GM18526 (cell line): ENCODE results near the gene SRGAP3.

ENCODE experiments used
- POLR2A ChIP-seq: IDR thresholded peaks from 3 replicates; pipeline ENCODE4 v1.6.1; 2011; ENCODE audit not compliant: insufficient read length; ENCODE audit errors: extremely low read depth

The SRGAP3 gene

DNA sequence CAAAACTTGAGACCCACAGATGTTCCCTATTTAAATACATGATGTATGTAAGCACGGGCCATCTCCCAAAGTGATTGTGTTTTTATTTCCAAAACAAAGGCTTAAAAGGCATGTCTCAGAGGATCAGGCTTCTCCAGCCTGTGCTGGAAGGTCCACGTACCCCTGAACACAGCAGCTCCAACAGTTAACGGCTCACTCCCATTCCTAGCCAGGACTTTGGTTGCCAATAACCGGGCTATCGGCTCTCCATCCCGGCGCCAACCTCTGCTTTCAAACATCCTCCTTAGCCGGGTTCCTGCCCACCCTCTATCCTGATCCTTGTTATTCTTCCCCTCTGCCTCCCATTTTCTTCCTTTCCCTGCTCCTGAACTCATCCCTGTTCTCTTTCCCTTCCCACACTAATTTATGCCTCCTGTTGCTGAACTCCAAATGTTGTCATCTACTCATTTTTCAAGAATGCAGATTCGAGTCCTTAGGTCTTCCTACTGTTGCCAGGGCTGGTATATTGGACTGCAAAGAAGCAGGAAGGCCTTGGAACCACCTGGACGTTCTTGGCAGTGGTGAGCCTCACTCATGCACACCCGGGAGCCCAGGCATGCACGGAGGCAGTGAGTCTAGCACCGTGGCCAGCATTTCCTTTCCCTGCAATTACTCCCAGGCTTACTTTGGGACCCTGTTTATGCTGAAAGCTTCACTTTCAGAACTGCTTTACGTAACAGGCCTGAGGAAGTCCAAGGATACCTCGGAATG, 157.8 kb downstream of the SRGAP3 start:
- no peak for TF ChIP-seq POLR2A

DNA sequence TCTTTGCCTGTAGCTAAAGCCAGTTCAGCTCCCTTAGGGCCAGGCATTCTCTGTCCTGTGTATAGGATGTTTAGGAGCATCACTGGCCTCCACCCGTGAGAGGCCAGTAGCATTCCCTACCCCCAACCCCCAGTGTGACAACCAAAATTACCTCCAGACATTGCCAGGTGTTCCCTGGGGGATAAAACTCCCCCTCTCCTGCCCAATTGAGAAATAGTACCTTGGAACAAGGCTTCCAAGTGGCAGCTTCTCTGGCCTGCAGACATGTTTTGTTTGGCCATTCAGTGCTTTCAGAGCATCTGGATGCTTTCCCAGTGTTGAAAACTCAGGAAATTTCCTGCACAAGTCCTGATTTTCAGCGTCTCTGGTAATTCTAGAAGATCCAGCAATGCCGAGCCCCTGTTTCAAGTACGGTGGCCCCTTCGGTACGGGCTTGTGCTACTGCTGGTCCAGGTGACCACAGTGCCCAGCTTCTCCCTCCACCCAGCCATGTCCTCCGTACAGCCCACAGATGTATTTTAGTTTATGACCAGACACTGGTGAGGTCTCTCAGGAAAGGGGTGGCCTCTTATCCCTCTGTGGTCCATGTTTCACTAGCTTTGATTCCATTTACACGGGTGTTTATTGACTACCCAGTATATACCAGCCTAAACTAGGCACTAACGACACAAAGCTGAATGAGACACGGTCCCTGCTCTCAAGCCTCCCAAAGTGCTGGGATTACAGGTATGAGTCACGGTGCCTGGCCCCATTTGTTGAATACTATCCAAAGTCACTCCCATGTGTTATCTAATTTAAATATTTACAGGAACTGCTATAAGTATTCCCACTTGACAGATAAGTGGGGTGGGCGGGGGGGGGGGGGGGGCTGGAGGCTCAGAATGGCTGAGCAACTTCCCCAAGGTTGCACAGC, 160.7 kb downstream of the SRGAP3 start:
- TF ChIP-seq POLR2A: no peak

DNA sequence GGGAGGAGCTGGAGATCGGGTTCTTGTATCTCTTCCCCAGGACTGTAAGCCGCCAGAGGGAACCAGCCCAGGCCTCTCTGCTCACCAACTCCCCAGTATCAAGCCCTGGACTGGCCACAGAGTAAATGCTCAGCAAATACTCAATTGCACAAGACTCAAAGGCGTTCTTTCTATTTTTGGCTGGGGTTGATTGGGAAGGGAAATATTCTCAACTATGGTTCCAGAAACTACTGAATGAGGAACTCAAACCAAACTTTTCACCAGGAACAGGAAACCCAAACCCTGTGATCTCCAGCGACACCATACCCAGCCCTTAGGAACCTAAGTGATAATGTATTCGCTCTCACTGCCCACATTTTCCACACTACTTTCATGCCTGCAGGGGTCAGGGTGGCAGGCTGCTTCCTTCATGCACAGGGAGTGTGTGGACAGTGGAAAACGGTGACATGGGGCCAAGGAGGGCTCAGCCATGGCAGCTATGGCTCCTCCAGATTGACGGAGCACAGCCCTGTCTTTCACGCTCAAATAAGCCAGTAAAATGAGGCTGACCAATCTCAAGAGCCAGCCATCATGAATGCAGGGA, 161.5 kb downstream of the SRGAP3 start:
- TF ChIP-seq POLR2A: no peak

GRCh38 chr3:9081184-9081818, 168.1 kb downstream of the SRGAP3 start:
- no peak for TF ChIP-seq POLR2A

- TF ChIP-seq POLR2A: no peak
These were observed 169.3 kb downstream of the SRGAP3 start for GRCh38 chr3:9080163-9080562.

DNA sequence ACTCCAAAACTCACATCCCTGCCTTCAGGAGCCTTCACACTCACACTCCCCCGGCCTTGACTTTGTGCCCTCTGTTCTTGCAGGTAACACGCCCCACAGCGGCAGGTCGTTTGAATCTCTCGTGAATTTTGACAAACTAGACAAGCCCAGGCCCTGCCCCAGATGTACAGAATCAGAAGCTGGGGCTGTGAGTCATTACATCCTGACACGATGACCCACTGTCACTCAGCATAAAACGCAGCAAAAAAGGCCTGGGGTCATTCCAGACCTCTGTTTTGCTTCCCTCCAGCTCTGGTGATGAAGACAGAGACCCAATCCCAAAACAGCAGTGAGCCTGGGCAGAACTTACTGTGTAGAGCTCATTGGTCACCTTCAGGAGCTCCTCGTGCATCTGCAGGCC, 169.8 kb downstream of the SRGAP3 start:
- TF ChIP-seq POLR2A: no peak

DNA sequence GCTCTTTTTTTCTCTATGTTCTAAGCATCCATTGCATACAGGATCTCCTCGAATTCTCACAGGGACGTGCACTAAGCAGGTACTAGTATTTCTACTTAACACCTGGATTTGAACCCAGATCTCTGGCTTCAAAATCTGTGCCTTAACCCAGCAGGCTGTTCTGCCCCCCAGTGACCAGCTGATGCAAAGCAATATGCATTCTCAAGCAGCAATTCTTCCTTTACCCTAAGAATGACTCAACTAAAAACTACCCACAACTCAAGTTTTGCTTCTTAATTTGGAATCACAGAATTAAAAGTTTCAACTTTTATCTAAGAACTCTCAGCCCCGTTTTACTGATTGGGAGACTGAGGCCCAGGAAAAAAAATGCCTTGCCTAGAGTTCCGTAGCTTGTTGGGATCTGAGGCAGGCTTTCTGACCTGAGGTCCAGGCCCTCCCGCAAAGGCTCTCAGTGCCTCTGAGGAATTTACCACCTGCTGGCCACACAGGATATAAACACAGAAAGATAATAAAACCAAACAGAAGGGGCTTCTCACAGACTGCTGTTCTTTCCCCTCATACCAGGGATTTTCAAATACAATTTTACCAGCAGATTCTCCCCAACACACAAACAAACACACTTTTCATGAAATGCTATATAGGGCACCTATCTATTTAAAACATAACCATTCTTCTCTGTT, 170.7 kb downstream of the SRGAP3 start:
- TF ChIP-seq POLR2A: no peak

GRCh38 chr3:9077029-9077428, 172.4 kb downstream of the SRGAP3 start:
- TF ChIP-seq POLR2A: no peak

DNA sequence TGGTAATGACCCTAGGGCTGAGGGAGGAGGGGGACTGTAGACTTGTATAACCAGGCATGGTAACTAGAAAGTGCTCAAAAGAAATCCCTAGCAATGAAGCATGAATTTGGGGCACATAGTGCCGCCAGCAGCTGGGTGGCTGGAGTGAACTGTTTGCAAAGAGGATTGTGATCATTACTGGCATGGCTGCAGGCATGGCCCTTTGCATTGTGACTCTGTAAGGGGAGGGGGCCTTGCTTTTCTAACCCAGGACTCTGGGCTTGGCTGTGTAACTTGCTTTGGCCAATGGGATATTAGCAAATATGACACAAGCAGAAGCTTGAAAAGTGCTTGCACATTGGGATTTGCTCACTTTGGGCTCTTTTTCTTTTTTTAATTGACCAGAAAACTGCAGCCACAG, 173.7 kb downstream of the SRGAP3 start:
- no peak for TF ChIP-seq POLR2A

DNA sequence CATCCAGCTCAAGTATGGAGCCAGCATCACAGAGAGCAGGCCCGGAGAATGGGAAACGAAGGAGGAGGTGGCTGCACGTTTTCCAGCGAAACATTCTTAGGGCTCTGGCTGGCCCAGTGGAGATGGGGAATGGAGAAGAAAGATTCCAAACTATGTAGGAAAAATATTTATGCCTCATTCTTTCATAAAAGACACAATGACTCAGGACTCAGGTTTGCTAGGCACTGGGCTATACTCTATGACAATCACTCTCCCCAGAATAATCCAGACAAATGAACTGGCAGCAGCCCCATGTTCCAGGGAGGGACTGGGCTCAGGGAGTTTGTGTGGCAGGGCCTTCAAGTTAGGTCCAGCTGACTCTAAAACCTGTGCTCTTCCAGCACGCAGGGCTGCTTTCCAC, 175.4 kb downstream of the SRGAP3 start:
- no peak for TF ChIP-seq POLR2A

DNA sequence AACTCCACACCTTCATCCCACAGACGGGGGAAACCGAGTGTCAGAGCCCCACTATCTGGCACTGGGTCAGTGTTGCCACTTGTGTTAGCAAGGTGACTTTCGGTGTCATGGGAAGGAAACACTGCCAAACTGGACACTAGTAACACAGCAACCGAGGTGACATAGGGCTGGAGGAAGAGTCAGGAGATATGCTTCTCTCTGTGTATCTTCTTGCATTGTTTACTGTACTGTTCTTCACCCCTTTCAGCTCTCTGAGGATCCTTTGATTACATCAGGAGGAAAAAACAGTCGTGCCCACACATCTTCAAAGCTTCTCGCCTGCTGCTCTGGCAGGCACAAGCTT, 176.8 kb downstream of the SRGAP3 start:
- no peak for TF ChIP-seq POLR2A

GRCh38 chr3:9071936-9072666, 177.3 kb downstream of the SRGAP3 start:
- TF ChIP-seq POLR2A: no peak

DNA sequence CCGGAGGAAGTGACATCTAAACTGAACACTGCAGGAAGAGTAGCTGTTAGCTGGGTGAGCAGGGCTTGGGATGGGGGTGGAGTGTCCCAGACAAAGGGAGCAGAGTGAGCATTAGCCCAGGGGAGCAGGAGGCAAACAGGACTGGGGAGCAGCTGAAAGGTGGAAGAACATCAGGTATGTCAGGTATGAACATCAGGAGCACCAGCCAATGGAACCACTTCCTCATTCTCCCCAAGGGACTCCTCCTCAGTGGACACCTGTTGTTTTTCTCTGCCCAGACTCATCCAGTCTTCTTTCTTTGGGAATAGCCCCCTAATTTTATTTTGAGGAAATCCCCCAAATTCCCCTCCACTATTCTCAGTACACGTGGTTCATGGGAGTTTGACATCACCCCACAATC, 178.5 kb downstream of the SRGAP3 start:
- TF ChIP-seq POLR2A: no peak

DNA sequence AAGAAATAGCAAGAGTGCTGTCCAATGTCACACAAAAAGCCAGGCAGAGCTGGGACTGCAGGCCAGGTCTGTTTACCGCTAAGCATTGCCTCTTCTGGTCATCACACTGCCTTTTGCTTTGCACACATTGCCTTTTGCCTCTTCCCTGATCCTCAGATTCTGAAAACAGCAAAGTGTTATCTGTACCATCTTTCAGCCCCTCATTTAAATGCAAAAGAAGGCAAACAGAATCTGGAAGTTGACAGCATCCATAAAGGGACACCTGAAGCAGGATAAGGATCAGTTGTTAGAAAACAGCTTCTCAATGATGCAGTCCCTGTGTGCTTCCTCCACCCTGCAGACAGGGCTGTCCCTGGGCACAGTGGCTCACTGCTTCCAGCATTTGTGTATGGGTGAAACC, 179.5 kb downstream of the SRGAP3 start:
- TF ChIP-seq POLR2A: no peak

DNA sequence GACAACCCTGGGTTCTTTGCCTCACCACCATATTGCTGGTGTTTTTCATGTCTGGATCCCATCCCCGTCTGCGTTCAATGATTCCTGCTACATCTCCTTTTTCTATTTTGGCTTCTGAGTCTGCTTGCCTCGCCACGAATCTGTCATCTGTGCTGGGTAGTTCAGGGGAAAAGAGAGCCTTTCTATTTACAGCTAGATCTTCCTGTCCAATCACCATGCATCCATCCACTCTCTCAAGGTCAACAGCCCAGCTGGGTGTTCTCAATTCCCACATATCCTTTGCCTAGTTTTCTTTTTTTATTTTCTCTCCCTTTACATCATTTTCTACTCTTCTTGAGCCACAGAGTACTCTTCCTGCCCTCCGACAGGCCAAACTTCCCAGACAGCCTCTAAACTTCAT, 181.4 kb downstream of the SRGAP3 start:
- TF ChIP-seq POLR2A: no peak
